ENCODE data around the gene CENPP. TPM values are rescaled to one million over a fixed set of nuclear protein-coding genes. Genes with fewer than 3 reads are reported as not detected.

CENPP gene
- total and polyA plus RNA-seq, 4 donors = 0.62 to 8.7 (median 1.3) TPM

DNA sequence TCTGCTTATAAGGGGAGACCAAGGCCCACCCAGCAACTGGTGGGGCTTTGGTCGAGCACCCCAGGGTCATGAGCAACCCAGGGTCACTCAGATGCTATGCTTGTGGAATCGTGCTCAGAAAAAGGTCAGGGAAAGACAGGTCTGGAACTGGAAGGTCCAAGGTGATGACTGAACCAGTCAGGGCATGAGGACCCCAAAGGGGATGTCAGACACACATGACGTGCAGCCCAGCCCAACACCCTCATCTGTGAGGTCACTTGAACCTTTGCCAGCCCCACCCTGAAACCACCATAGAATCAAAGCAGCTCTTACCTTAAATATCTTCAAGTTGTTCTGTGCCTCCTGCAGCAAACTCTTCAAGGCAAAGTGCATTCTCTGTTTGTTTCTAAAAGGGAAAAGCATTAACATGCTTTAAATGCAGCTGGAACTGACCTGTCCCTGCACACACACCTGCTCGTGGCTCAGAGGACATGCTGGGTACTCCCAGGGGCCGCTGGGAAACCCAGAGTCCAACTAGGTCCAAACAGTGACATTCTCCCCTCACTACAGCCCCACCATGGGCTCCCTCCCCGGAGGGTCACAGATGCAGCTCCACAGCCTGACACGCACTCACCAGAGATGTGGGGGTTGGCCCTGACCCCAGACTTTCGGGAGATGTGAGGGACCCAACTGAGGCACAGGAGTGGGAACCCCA lies 314.8 kb downstream of the CENPP start:
- Histone ChIP-seq H3K27me3 (ENCODE audit: control insufficient read depth in 4 of 4, insufficient read depth in 4 of 4, low read length in 3 of 4) (no peaks in the 10 kb centered on the region), H3K9me3 (ENCODE audit: control insufficient read depth in 4 of 4, low read length in 3 of 4) (no peaks in the 10 kb centered on the region), H3K4me1 (ENCODE audit: control insufficient read depth in 4 of 4, insufficient read depth in 4 of 4, low read length in 3 of 4) (no peaks in the 10 kb centered on the region), H3K27ac (ENCODE audit: low read depth in 1 of 2, low read length in 2 of 2) (no peak overlapping the region), H3K4me3 (ENCODE audit: low read depth in 1 of 3, low read length in 3 of 3) (no peak overlapping the region), H3K36me3 (ENCODE audit: control insufficient read depth in 4 of 4, insufficient read depth in 3 of 4, low read depth in 1 of 4, low read length in 3 of 4) (peaks cover 23 to 76% (median 45%) of the 10 kb centered on the region in 4 donors), H3K9ac (ENCODE audit: low read depth in 1 of 2, low read length in 2 of 2) (no peak overlapping the region)
- WGBS = 95% methylated on average over 8 of the region's 8 CpGs
- no peak for DNase-seq (ENCODE audit: low spot score)
- no peak for TF ChIP-seq NR2F2 (IDR thresholded peaks at IDR 0.05)
- TF ChIP-seq, protein P1, sequence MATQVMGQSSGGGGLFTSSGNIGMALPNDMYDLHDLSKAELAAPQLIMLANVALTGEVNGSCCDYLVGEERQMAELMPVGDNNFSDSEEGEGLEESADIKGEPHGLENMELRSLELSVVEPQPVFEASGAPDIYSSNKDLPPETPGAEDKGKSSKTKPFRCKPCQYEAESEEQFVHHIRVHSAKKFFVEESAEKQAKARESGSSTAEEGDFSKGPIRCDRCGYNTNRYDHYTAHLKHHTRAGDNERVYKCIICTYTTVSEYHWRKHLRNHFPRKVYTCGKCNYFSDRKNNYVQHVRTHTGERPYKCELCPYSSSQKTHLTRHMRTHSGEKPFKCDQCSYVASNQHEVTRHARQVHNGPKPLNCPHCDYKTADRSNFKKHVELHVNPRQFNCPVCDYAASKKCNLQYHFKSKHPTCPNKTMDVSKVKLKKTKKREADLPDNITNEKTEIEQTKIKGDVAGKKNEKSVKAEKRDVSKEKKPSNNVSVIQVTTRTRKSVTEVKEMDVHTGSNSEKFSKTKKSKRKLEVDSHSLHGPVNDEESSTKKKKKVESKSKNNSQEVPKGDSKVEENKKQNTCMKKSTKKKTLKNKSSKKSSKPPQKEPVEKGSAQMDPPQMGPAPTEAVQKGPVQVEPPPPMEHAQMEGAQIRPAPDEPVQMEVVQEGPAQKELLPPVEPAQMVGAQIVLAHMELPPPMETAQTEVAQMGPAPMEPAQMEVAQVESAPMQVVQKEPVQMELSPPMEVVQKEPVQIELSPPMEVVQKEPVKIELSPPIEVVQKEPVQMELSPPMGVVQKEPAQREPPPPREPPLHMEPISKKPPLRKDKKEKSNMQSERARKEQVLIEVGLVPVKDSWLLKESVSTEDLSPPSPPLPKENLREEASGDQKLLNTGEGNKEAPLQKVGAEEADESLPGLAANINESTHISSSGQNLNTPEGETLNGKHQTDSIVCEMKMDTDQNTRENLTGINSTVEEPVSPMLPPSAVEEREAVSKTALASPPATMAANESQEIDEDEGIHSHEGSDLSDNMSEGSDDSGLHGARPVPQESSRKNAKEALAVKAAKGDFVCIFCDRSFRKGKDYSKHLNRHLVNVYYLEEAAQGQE (IDR thresholded peaks at IDR 0.05) = no peak
- no peak for TF ChIP-seq FOXA1 (IDR thresholded peaks at IDR 0.05)
- no peak for TF ChIP-seq EGR1 (IDR thresholded peaks at IDR 0.05; ENCODE audit: low read depth in 2 of 2)

DNA sequence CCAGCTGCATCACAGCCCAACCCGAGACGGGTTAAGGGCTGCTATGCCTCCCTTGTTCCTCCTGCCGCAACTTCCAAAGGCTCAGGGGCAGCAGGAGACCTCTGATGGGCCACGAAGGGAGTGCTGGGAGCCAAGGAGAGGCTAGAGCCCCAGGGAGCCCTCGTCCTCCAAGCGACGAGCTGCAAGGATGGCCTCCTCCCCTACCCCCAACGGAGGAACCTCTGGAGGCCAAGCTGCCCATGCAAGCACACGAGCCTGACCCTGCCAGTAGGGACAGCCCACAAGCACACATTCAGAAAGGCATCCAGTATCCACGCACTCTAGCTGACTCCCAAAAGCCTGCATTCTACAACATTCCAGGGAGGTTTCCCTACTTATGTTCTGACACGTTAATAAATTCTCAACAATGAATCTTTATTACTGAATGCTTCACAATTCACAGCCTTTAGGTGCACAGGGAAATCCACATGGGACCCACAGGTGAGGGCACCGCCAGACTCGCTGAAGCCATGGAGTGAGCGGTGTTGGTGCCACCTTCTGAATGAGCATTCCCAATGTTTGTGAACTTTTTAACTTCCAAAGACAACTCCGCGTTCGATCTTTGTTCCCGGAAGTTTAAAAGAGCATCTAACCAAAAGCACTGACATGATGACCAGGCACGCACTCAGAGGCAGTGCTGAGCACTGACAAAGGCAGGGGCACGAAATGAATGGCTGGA lies 315.5 kb downstream of the CENPP start:
- no peaks in the 10 kb centered on the region for H3K9me3 ChIP-seq (ENCODE audit: control insufficient read depth in 4 of 4, low read length in 3 of 4)
- no peak overlapping the region for H3K4me3 ChIP-seq (ENCODE audit: low read depth in 1 of 3, low read length in 3 of 3)
- peaks cover 23 to 76% (median 49%) of the 10 kb centered on the region in 4 donors for H3K36me3 ChIP-seq (ENCODE audit: control insufficient read depth in 4 of 4, insufficient read depth in 3 of 4, low read depth in 1 of 4, low read length in 3 of 4)
- H3K27me3 ChIP-seq (ENCODE audit: control insufficient read depth in 4 of 4, insufficient read depth in 4 of 4, low read length in 3 of 4) = no peaks in the 10 kb centered on the region
- TF ChIP-seq, protein P2, sequence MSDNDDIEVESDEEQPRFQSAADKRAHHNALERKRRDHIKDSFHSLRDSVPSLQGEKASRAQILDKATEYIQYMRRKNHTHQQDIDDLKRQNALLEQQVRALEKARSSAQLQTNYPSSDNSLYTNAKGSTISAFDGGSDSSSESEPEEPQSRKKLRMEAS (IDR thresholded peaks at IDR 0.05) = no peak
- TF ChIP-seq, protein P1 (IDR thresholded peaks at IDR 0.05) = no peak
- TF ChIP-seq GABPA (IDR thresholded peaks at IDR 0.05 in 1 of 2, conservative IDR thresholded peaks at IDR 0.05 in 1 of 2) (no peak), FOXA2 (IDR thresholded peaks at IDR 0.05) (no peak), RXRA (IDR thresholded peaks at IDR 0.05) (no peak), YY1 (IDR thresholded peaks at IDR 0.05) (no peak), NR2F2 (IDR thresholded peaks at IDR 0.05) (no peak), HNF4G (IDR thresholded peaks at IDR 0.05) (no peak), RAD21 (IDR thresholded peaks at IDR 0.05) (no peak), EGR1 (IDR thresholded peaks at IDR 0.05; ENCODE audit: low read depth in 2 of 2) (no peak), TAF1 (conservative IDR thresholded peaks at IDR 0.05) (no peak), JUND (IDR thresholded peaks at IDR 0.05) (no peak), SP1 (IDR thresholded peaks at IDR 0.05) (no peak), HNF4A (conservative IDR thresholded peaks at IDR 0.05) (no peak)
- TF ChIP-seq, protein P3, sequence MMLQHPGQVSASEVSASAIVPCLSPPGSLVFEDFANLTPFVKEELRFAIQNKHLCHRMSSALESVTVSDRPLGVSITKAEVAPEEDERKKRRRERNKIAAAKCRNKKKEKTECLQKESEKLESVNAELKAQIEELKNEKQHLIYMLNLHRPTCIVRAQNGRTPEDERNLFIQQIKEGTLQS (IDR thresholded peaks at IDR 0.05) = no peak
- TF ChIP-seq, protein P4, sequence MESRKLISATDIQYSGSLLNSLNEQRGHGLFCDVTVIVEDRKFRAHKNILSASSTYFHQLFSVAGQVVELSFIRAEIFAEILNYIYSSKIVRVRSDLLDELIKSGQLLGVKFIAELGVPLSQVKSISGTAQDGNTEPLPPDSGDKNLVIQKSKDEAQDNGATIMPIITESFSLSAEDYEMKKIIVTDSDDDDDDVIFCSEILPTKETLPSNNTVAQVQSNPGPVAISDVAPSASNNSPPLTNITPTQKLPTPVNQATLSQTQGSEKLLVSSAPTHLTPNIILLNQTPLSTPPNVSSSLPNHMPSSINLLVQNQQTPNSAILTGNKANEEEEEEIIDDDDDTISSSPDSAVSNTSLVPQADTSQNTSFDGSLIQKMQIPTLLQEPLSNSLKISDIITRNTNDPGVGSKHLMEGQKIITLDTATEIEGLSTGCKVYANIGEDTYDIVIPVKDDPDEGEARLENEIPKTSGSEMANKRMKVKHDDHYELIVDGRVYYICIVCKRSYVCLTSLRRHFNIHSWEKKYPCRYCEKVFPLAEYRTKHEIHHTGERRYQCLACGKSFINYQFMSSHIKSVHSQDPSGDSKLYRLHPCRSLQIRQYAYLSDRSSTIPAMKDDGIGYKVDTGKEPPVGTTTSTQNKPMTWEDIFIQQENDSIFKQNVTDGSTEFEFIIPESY (IDR thresholded peaks at IDR 0.05) = no peak
- no peak for DNase-seq (ENCODE audit: low spot score)
- H3K4me1 ChIP-seq (ENCODE audit: control insufficient read depth in 4 of 4, insufficient read depth in 4 of 4, low read length in 3 of 4) = no peaks in the 10 kb centered on the region
- no peak overlapping the region for H3K27ac ChIP-seq (ENCODE audit: low read depth in 1 of 2, low read length in 2 of 2)
- no peak overlapping the region for H3K9ac ChIP-seq (ENCODE audit: low read depth in 1 of 2, low read length in 2 of 2)
- WGBS = 94% methylated on average over 20 of the region's 20 CpGs
